ENCODE measurements around the gene NELL2.

NELL2 gene

DNA sequence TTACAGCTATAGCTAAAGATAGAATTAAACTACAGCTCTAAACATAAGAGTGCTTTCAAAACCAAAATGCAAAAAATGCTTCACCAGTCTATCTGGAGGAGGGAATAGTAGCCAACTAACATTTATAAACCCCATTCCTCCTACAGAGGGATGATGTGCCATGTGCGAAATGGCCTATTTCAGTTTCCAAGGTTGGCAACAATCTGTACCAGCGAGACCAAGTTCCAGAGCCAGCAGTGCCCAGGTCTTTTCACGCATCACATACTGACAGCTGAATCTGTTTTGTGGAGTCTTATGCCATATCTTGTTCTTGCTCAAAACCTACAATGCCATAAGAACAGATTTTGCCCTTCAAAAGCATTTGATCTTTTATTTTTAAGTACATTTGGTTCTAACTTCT, 24.5 kb downstream of the NELL2 start:
- DNase-seq (ENCODE audit: low read depth), result no peak
- H3K4me3 ChIP-seq (ENCODE audit: low read depth, low read length), result no peak overlapping the region
- TF ChIP-seq, protein P1, sequence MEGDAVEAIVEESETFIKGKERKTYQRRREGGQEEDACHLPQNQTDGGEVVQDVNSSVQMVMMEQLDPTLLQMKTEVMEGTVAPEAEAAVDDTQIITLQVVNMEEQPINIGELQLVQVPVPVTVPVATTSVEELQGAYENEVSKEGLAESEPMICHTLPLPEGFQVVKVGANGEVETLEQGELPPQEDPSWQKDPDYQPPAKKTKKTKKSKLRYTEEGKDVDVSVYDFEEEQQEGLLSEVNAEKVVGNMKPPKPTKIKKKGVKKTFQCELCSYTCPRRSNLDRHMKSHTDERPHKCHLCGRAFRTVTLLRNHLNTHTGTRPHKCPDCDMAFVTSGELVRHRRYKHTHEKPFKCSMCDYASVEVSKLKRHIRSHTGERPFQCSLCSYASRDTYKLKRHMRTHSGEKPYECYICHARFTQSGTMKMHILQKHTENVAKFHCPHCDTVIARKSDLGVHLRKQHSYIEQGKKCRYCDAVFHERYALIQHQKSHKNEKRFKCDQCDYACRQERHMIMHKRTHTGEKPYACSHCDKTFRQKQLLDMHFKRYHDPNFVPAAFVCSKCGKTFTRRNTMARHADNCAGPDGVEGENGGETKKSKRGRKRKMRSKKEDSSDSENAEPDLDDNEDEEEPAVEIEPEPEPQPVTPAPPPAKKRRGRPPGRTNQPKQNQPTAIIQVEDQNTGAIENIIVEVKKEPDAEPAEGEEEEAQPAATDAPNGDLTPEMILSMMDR (IDR thresholded peaks at IDR 0.05; ENCODE audit: insufficient read depth, low read depth, low read length, missing control alignments), result no peak

DNA sequence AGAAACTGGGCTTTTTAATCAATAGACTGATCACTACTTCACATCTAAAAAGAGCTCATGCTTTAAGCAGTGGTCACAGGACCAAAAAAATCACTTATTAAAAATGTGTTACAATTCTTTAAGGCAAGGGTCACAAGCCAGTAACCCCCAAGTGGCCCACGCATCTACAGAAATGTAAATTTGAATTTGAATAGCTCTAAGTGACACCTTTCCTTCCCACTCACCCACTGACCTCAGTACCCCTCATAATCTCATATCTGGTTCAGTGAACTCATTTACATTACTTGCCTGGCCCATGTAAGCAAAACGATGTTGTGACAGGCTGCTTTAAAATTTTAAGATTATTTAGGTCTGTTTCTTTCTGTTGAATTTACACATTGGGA, 27.4 kb downstream of the NELL2 start:
- peak; percentile 22 for DNase-seq (ENCODE audit: low read depth)
- TF ChIP-seq, protein P1 (IDR thresholded peaks at IDR 0.05; ENCODE audit: insufficient read depth, low read depth, low read length, missing control alignments), result no peak
- H3K4me3 ChIP-seq (ENCODE audit: low read depth, low read length), result no peak overlapping the region

DNA sequence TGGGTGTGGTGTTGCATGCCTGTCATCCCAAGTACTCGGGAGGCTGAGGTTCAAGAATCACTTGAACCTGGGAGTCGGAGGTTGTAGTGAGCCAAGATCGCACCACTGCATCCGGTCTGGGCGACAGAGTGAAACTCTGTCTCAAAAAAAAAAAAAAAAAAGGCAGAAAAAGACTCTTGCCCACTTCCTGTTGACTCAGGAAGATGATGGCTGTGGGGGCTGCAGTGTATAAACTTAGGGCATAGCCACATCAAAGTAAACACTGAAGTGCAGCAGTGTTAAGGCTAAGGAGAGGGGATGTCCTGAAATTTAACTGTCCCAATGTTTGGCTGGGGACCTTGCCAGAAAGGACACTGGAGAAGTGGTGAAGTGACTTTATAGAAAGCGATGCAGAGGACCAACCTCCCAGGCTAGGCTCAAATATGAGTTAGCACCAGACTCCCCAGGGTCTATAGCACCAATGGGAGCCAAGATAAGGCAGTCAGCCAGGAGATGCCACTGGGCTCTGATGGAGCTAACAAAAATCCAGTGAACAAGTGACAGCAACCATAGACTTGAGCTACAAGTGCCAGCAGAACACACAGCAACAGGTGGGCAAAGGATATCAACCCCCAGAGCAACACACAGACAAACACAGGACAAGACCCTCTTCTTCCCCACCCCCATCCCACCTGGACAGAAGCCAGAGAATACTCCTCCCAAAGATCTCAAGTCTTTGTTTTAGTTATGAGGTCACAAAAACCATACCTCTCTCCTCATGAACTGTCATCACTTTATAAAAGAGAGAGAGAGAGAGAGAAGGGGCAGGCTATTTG, 28.0 kb downstream of the NELL2 start:
- TF ChIP-seq, protein P1 (IDR thresholded peaks at IDR 0.05; ENCODE audit: insufficient read depth, low read depth, low read length, missing control alignments), result no peak
- peak; percentile 76 for DNase-seq (ENCODE audit: low read depth)

DNA sequence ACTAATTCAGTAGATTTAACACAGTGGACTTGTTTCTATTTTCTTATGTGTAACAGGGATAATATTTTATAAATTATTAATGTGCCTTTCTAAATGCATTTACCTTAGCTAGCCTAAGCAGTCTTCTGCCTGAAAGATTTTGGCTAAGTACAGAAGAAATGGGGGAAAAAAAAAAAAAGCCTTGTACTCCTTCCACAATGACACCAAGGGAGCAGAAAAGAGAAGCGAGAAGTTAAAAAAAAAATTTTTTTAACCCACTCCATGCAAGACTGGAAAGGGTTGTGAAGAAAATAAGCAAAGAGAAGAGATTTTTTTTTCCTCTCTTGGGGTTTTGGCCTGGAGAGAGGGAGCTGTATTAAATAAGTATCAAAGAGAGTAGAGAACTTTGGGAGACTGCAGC, 28.7 kb downstream of the NELL2 start:
- TF ChIP-seq, protein P1 (IDR thresholded peaks at IDR 0.05; ENCODE audit: insufficient read depth, low read depth, low read length, missing control alignments), result no peak
- no peak for DNase-seq (ENCODE audit: low read depth)
- no peak overlapping the region for H3K4me3 ChIP-seq (ENCODE audit: low read depth, low read length)

More for the DNA sequence above, 28.0 kb downstream of the NELL2 start:
- no peak overlapping the region for H3K4me3 ChIP-seq (ENCODE audit: low read depth, low read length)

DNA sequence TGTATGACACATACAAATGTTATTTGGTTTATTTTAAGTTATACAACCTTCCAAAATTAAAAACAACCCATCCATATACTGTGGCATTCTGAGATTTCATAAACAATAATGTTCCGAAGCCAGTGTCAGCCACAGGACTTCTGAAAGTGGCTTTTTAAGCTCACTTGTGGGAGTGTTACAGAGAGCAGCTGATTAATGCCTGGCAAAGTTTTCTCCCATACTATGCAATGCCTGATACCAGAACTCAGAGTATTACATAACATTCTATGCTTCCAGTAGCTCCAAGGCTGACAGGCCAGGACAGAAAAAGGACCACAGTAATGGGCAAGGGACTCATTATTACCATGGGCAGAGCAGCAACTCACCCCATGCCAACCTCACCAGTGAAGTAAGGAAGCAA, 29.3 kb downstream of the NELL2 start:
- no peak for DNase-seq (ENCODE audit: low read depth)
- TF ChIP-seq, protein P1 (IDR thresholded peaks at IDR 0.05; ENCODE audit: insufficient read depth, low read depth, low read length, missing control alignments), result no peak
- no peak overlapping the region for H3K4me3 ChIP-seq (ENCODE audit: low read depth, low read length)

DNA sequence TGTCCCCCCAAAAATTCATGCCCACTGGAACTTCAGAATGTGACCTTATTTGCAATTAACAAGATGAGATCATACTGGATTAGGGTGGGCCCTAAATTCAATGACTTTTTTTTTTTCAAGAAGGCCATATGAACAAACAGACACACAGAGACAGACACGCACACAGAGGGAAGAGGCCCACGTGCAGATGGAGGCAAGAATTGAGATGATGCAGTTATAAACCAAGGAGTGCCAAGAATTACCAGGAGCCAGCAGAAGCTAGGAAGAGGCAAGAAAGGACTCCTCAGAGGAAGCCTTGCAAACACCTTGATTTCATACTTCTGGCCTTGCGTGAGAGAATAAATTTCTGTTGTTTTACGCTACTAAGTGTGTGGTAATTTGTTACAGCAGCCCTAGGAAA, 33.4 kb downstream of the NELL2 start:
- no peak overlapping the region for H3K4me3 ChIP-seq (ENCODE audit: low read depth, low read length)
- DNase-seq (ENCODE audit: low read depth), result no peak
- TF ChIP-seq, protein P1 (IDR thresholded peaks at IDR 0.05; ENCODE audit: insufficient read depth, low read depth, low read length, missing control alignments), result no peak

DNA sequence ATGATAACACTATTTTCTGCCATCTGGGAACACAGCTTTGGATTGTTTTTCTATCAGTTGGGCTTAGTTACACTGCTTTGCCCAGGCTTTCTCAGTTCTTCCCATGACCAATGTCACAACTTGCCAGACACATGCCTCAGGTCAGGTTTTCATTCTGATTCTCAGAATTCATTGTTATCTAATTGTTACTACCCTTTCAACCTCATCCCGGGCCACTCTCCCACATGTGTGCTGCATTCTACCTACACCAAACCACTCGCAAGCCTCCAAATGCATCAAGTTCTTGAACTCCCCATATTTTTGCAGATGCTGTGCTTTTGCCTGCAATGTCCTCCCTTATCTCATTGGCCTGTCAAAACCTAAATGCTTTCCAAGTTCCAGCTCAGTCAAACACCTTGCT, 36.3 kb downstream of the NELL2 start:
- no peak for DNase-seq (ENCODE audit: low read depth)
- TF ChIP-seq, protein P1 (IDR thresholded peaks at IDR 0.05; ENCODE audit: insufficient read depth, low read depth, low read length, missing control alignments), result no peak
- H3K4me3 ChIP-seq (ENCODE audit: low read depth, low read length), result no peak overlapping the region
